ENCODE data around the gene ATP8A1.
"Not testable (repeated sequence)": the region's sequence is repeated elsewhere in the genome, so short reads cannot be mapped to it uniquely, and the experiment has no call there.

ATP8A1 gene

GRCh38 chr4:42397635-42398170, 259.2 kb downstream of the ATP8A1 start:
- peak; percentile 39 for DNase-seq

- peak; percentile 57 for DNase-seq
These were observed 259.9 kb downstream of the ATP8A1 start, which contains the start of gene SHISA3 for GRCh38 chr4:42396752-42397634. SHISA3 (plus strand) TSS chr4:42397488; CDS start chr4:42398057, 569 bp downstream.

GRCh38 chr4:42396361-42396751, 260.5 kb downstream of the ATP8A1 start:
- no peak for DNase-seq

DNA sequence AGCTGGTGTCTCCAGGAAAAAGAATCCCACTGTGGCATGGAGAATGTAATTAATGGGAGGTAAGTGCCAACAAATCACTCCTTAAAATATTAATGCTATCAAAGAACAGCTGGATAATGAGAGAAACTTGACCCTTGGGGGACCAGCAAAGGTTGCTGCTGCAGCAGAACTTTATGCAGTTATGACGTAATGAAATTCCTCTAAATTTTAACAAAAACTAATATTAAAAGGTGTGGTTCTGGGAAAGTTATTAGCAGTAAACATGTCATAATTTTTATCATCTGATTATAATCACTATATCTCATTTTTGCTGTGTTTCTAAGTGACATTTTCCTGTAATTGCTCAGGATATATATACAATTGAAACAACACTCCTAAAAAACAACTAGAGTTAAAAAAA, 261.3 kb downstream of the ATP8A1 start:
- no peak for DNase-seq

- no peak for DNase-seq
These were observed 264.5 kb downstream of the ATP8A1 start for GRCh38 chr4:42392436-42392835.

DNA sequence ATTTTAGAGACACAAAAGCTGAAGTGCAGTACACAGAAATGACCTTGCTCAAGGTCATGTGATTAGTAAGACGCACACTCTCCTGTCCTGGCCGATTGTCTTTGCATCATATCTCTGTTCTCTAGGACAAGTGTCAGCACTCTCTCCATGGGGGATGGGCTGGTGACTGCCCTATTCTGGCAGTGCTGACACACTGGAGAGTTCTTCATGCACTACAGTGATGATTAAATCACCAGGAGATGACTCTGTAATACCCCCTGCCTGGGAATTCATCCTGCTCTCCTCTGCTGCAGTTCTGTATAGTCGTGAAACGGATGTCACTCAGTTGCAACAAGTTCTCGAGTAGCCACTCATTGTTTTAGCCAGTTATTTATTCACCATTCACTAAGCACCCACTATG, 264.9 kb downstream of the ATP8A1 start:
- DNase-seq = no peak

DNA sequence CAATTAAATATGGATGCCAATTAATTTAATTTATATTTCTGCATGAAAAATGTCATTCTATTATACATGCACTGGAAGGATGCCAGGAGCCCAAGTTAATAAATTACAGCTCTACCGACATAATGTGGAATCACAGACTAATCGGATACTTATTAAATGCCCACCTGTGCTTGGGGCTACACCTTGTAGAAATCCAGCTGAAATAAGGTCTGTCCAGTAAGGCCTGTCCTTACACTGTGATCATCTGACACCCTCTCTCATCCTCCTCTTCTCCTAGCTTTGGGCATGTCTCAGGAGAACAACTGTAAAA, 265.6 kb downstream of the ATP8A1 start:
- DNase-seq = no peak

GRCh38 chr4:42390622-42391354, 266.1 kb downstream of the ATP8A1 start:
- no peak for DNase-seq

DNA sequence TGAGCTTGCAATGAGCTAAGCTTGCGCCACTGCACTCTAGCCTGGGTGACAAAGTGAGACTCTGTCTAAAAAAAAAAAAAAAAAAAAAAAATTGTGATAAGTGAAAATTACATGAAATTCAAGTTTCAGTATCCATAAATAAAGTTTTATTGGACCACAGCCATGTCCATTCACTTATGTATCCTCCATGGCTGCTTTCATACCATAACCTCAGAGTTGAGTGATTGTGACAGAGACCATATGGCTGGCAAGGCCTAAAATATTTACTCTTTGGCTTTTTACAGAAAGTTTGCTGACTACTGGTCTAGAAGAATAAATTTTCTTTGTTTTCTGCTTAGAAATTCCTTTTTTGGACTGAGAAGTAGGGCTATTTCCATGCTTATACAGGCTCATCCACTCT, 271.4 kb downstream of the ATP8A1 start:
- DNase-seq = no peak

DNA sequence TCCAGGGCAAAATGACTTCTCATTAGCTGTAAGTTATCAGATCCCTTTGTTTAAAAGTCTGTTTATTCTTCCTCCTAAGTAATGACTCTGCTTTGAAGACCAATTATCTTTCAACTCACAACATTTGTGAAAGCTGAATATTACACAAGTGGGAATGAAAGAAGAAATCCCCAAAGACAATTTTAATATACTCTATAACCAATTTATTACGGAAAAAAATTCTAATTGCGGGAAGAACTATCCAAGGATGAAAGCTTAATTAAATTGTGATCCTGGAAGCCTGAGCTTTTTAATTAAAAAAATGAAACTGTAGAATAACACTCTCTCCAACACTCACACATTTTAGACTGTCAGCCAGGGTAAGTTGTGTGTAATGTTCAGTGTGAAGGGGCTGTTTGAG, 275.2 kb downstream of the ATP8A1 start:
- no peak for DNase-seq

DNA sequence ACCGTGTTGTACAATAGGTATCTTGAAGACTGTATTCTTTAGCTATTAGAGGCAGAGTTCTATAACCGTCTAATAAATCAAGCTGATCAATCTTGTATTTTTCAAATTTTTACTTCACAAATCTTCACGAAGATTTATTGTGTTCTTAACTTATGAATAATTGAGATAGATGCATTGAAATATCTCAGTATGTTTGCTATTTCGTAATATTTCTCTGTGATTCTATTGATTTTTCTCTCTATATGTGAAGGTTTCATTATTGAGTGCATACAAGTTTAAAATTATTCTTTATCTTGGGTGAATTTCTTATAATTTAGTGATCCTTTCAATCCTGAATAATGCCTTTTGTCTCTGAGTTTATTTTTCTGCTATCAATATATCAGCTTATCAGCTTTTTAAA, 279.4 kb downstream of the ATP8A1 start:
- DNase-seq = no peak

GRCh38 chr4:42372303-42372702, 284.6 kb downstream of the ATP8A1 start:
- DNase-seq = not testable (repeated sequence)

DNA sequence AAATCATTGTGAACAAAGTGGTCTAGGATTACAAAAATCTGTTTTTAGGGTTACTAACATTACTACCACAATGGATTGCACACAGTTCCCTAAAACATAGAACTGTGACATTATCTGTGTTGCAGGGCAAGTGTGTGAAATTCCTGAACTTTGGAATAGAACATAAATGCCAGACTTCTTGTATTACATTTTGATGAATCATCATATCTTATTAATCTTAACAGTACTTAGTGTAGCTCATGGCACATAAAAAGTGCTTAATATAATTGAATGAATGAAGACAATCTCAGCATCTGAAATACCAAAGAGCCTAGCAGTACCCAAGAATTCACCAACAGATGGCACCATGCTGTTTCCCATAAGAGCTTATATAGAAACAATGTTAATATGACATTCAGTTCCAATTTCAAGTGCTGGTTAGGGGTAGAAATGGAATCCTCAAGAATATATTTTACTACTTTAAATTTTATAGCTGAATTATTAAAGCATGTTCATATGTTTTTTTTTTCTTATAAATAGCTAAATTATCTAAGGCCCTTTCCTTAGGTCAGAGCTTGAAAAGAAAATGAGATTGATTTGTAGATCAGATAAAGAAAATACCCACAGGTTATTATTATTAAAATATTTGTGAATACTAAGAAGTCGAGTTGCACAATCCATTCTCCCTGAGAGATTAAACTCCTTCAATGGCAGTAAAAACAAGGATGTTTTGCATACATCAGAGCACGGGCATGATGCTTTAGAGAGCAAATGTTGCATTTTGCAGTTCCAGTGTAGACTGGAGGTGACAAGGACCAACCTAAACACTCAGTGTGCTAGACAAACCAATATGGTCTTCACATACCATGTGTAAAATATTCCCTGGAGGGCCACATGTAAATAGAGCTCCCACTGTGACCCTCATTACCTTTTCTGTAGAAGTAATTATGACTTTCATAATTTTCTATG, 285.3 kb downstream of the ATP8A1 start:
- peak; percentile 55 for DNase-seq

DNA sequence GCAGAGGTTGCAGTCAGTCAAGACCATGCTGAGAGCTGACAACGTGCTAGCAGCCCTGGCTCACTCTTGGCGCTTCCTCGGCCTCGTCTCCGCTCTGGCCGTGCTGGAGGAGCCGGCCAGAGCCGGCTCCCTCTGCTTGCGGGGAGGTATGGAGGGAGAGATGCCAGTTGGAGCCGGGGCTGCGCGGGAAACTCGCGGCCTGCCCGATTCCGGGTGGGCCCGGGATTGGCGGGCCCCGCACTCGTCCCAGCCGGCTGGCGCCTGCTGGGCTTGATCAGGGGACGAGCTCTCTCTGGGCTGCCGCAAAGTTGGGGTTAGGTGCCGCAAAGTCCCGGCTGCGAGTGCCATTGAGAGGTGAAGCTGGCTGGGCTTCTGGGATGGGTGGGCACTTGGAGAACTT, 287.4 kb downstream of the ATP8A1 start:
- no peak for DNase-seq

DNA sequence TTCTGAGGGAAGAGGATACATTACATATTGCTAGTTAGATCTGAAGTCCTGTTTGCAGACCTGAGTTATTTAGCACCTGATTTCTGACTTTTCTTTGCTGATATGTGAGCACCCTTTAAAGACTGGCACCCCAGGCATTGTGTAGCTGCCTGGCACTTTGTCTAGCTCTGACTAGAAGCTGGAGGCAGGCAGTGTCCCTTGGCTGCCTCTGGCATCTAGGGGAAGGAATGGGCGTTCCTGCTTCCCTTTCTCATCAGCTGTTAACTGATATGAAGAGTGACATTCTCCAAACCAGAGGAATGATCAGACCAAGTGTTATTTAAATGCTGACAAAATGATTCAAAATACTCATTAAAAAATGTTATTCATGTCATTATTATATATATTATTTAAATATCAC, 289.9 kb downstream of the ATP8A1 start:
- DNase-seq = no peak

DNA sequence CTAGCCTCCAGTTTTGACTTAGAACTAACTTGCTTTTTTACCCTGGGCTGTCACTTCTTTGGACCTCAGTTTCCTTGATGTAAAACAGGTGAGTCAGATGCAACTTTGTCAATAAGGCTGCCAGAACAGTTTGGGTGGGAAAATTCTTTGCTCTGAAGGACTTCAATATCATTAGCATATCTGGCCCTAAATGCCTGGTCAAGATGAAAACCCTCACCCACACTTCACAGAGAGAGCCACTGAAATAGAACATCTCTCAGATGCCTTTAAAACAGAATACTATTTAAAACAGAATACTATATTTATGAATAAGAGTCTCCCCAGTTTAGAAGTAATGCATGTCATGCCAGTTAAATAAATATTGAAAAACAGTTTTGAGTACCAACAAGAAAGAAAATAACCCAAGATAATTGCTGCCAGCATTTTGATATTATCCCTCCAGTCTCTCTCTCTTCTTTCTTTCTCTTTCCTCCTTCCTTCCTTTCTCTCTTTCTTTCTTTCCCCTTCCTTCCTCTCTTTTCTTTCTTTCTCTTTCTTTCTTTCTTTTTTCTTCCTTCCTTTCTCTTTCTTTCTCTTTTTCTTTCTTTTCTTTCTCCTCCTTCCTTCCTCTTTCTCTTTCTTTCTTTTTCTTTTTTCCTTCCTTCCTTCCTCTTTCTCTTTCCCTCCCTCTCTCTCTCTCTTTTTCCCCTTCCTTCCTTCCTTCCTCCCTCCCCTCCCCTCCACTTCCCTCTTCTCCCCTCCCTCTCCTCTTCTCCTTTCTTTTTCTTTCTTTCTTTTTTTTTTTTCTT, 292.4 kb downstream of the ATP8A1 start:
- no peak for DNase-seq

GRCh38 chr4:42363614-42364013, 293.3 kb downstream of the ATP8A1 start:
- DNase-seq = peak; percentile 8

- DNase-seq = no peak
These were observed 294.3 kb downstream of the ATP8A1 start for GRCh38 chr4:42362591-42362990.

DNA sequence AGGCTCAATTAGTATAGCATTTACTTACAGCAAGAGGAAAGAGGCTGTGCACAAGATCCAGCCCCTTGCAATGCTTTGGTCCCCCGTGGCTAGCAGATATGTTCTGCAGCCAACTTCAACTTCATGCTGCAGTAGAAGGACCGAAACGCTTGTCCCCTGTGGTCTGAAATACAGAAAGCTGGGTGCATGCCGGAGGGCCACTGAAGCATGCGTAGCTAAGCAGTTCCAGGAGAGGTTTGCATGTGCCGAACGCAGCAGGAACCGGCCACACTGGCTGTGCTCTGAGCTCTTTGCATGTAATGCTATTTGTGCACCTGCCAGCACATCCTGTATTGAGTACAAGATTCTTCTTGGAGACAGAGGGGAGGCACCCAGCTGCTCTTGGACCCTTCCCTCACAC, 295.4 kb downstream of the ATP8A1 start:
- DNase-seq = no peak

DNA sequence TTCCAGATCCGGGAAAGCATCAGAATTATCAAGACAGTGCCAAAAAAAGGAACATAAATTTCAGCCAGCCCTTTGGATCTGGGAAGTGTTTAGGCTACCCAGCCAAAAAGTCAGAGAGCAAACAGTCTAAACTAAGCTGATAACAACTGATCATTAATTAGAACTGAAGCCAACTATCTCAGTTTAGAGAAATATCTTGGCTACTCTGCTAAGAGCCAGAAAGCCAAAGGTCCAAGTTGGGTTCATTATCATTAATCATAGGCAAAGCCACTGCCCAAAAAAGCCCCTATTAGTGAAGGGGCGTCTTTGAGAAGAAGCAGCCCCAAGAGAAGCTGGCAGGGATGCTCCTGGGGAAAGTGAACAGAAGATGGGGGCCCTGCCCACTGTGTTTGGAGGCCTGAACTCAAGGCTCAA, 296.6 kb downstream of the ATP8A1 start:
- DNase-seq = no peak

GRCh38 chr4:42359711-42360110, 297.2 kb downstream of the ATP8A1 start:
- no peak for DNase-seq

All from NCI-H82 (cell line).